MM.1S (cell line): ENCODE data around the gene KLHDC3.

Source experiments
- EZH2 ChIP-seq: fragments of 300-600 bp; sonication (generic); optimal IDR thresholded peaks from 2 replicates; pipeline ENCODE3; 2017; ENCODE audit warnings: low read depth, mild to moderate bottlenecking, antibody characterized with exemption, low read length, mixed read lengths
- EZH2phosphoT487 ChIP-seq: fragments of 300-600 bp; sonication (generic); IDR thresholded peaks from 2 replicates; pipeline ENCODE4 v1.6.1; 2018; ENCODE audit warnings: antibody characterized with exemption, low read length
- TF ChIP-seq, protein P1 (sequence below): fragments of 300-600 bp; sonication (generic); IDR thresholded peaks from 2 replicates; pipeline ENCODE4 v1.5.1; 2016; ENCODE audit warnings: antibody characterized with exemption, low read length, mixed read lengths

DNA sequence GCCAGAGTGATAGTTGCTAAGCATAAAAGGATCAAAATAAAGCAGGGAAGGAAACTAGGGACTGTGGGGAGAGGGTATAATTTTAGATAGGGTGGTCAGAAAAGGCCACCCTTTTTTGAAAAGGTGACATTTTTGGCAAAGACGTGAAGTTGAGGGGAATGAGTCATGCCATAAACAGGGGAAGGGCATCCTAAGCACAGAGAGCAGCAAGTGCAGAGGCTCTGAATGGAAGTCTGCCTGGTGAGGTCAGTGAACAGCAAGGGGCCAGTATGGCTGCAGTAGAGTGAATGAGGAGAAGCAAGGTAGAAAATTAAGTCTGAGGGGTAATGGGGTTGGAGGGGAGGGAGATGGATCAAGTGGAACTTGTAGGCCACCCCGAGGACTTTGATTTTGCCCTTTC is 47.8 kb downstream of the KLHDC3 start:
- TF ChIP-seq, protein P1, sequence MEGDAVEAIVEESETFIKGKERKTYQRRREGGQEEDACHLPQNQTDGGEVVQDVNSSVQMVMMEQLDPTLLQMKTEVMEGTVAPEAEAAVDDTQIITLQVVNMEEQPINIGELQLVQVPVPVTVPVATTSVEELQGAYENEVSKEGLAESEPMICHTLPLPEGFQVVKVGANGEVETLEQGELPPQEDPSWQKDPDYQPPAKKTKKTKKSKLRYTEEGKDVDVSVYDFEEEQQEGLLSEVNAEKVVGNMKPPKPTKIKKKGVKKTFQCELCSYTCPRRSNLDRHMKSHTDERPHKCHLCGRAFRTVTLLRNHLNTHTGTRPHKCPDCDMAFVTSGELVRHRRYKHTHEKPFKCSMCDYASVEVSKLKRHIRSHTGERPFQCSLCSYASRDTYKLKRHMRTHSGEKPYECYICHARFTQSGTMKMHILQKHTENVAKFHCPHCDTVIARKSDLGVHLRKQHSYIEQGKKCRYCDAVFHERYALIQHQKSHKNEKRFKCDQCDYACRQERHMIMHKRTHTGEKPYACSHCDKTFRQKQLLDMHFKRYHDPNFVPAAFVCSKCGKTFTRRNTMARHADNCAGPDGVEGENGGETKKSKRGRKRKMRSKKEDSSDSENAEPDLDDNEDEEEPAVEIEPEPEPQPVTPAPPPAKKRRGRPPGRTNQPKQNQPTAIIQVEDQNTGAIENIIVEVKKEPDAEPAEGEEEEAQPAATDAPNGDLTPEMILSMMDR, result no peak
- TF ChIP-seq EZH2phosphoT487 (no peak), EZH2 (no peak)
